GM19240 (cell line): Measurements from ENCODE around the gene ATXN7L2.

Source experiments
- DNase-seq: peaks from one replicate; pipeline ENCODE4 v3.0.0; 2011; ENCODE audit warnings: low spot score; ENCODE audit not compliant: insufficient read length

The ATXN7L2 gene

GRCh38 chr1:109522026-109522425 is 38.3 kb downstream of the ATXN7L2 start:
- no peak for DNase-seq

DNA sequence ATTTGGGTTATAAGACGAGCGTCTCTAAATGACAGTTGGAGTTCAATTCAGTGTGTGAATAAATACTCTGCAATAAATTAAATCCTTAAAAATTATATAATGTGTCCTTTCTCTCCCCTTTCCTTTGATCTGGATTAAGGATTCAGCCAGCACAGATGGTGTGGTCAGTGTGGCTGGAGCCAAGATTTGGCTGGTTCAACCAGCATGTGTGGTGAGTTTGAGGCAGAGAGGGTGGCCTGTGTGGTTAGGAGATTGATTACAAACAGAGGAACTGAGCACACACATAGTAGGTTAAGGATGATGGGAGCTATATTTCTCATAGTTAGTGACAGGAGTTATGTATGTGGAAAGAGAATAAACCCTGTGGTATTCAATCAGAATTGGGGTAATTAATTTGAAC is 40.0 kb downstream of the ATXN7L2 start:
- no peak for DNase-seq

DNA sequence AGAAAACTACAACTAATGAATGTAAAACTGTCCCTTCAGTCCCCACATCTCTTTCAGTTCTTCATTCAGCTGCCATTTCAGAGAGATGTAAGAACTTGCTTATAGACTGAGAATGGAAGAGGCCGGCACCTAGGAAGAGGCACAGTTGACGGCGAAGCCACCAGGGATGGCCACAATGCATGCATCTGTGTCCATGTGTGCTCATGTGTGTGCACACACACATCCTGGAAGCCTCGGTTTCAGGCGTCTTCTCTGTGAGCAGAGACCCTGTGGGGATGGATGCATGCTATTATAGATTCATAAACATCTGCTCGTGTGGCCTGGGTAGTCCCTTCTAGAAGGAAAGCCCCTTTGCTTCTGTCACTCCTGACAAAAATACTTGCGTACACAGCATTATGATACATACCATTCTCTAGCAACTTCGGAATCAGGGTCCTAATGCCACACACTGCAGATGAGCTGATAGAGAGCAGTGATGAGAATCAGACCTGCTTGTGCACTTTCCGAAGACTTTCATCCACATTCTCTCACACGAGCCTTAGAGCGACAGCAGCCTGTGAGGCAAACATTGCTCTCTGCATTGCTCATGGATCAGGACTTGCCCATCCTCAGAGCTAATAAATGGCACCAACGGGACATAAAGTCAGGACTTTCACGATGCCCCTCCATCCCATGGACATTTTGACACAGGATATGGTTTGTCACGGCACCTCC is 43.5 kb downstream of the ATXN7L2 start:
- DNase-seq, result no peak

GRCh38 chr1:109527846-109528695 is 44.4 kb downstream of the ATXN7L2 start:
- DNase-seq, result no peak

GRCh38 chr1:109528712-109529111 is 45.0 kb downstream of the ATXN7L2 start:
- DNase-seq, result no peak

GRCh38 chr1:109529881-109530456 is 46.3 kb downstream of the ATXN7L2 start:
- no peak for DNase-seq

DNA sequence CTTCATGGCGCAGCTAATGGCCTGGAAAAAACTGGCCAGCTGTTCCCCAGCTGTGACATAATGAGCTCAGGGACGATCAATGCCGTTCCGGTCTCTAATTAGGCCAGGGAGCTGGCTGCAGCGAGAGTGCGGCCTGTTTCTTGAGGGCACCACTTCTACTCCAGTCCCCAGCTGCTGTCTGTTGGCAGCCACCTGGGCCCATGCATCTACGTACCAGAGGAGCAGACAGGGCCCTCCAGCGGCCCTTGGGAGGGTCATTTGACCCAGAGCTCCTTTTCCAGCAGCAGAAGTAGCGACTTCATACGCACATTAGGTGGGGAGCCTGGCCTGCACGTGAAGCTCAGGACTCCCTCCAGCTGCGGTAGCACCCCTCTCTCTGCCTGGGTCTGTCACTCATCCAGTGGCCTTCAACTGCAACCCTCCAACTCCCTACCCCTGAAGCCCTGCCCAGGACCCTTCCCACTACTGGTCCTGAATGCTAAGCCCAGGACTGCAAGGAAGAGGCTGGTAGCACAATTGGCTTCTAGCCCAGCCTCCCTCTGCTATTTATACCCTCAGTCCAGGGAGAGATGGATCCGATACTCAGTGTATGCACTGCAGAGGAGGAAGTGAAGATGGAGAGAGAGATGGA is 46.9 kb downstream of the ATXN7L2 start:
- DNase-seq, result no peak

DNA sequence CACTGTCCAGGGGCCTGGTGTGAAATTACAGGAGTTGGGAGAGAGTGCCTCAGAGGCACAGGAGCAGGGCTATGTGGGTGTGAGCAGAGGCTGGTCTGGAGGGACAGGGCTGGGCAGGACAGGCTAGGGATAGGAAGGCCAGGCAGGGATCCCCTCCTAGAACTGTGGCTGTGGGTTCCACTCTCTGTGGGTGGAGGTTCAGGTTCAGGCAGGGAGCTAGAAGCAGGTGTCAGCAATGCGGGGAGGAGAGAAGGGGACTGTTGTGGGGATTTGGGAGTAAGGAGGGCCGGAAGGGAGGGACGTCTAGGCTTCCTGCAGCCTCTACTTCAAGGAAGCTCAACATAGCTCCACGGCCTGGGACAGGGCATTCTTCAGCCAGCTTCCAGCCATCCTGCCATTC is 47.7 kb downstream of the ATXN7L2 start:
- DNase-seq, result no peak

GRCh38 chr1:109531826-109532364 is 48.2 kb downstream of the ATXN7L2 start:
- no peak for DNase-seq

DNA sequence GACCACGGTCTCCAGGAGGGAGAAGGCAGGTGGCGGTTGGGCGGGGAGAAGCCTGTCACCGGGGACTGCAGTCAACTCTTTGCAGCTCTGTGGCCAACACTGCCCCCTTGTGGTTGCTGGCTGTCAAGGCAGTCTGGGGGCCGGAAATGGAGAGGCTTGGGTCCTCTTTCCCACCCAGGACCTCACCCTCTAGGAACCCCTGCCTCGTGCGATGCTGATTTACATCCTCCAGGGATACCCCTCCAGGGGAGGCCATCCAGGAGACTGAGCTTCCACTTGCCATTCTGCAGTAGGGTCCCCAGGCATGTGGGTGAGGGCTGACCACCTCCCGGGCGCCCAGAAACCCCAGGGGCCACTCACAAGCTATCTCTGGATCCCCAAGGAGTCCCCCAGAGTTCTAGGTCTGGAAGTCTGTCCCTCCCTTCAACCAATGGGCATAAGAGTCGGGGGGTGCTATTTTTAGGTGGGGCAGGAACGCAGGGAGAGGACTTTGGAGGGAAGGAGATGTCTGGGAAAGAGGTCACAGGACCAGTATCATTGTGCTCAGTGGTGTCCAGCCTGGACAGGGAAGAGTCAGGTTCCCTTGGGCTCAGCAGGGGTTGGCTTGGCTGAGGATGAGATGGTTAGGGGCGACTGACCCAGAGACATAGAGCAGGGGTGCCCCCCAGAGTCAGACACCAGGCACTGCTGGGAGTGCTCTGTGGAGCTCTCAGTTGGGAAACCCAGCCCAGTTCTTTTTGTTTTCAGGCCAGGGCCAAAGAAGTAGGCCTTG is 48.8 kb downstream of the ATXN7L2 start:
- peak; percentile 69 for DNase-seq

DNA sequence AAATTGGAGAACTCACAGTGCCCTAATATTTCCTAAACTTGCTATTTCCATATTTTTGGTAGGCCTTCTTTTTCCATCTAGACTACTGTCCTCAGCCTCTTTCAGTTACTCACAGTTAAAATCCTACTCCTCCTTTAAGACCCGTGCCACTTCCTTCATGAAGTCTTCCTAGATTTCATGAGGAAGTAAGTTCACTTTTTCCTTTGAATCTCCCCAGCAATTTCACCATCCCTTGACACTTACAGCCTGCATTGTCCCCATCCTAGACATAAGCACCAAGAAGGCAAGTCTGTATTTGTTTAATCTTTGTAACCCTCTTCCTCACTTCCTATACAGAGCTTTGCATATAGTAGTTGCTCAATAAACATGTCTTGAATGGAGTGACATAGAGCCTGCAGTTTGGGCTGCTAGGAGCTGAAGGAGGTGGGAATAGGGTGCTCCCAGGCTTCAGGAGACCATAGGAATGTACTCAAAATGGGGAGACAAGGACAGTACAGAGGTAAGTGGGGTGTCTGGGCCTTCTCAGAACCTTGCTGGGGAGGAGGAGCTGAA is 50.7 kb downstream of the ATXN7L2 start:
- DNase-seq, result no peak

DNA sequence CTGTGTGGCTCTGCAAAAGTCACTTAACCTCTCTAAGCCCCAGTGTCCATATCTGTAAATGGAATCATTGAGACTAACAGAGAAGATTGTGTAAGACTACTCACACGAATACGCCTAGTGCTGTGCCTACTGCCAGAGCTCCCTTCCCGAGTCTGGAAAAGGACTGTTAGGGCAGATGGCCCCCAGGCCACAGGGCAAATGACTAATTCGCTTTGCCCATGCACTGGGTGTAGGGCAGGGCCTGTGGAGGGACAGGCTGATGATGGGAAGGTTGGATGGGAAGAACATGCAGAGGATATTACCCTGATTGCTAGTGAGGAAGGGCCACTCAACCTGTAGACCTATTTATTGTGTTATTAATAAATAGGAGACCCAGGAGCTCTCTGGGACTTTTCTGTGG is 51.8 kb downstream of the ATXN7L2 start:
- DNase-seq, result no peak

DNA sequence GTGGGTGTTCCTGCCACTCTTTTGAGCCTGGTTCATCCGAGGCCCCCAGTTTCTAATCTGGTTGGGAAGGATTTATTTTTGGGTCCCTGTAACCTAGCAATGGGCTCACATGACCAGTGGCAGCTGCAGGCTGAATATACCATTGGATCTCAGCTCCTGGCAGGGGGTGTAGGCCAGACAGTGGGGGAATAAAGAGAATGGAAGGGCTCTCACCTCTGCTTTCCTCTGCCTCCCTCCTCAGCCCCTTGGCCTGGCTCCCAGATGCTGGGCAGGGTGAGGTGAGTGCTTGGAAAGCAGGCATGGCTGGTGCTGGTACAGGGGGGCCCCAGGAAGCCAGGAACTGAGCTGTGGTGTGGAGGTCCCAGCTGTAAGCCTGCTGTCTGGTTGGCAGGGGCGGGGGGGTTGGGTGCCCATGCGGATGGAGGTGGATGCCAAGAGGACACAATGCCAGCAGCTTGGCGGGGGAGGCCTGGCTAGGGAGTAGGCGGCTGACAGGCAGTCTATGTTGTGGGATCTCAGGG is 52.3 kb downstream of the ATXN7L2 start:
- DNase-seq, result no peak

GRCh38 chr1:109537450-109538178 is 53.9 kb downstream of the ATXN7L2 start:
- no peak for DNase-seq

GRCh38 chr1:109538827-109539555 is 55.3 kb downstream of the ATXN7L2 start:
- no peak for DNase-seq

GRCh38 chr1:109539676-109540075 is 56.0 kb downstream of the ATXN7L2 start, which contains the start of gene GPR61:
GPR61 (plus strand) TSS chr1:109539872; CDS start chr1:109543023, 3,151 bp downstream.
- no peak for DNase-seq

- no peak for DNase-seq
Observed at GRCh38 chr1:109541102-109541501, 57.4 kb downstream of the ATXN7L2 start.
